ENCODE data around the gene PRKCE.

DNA sequence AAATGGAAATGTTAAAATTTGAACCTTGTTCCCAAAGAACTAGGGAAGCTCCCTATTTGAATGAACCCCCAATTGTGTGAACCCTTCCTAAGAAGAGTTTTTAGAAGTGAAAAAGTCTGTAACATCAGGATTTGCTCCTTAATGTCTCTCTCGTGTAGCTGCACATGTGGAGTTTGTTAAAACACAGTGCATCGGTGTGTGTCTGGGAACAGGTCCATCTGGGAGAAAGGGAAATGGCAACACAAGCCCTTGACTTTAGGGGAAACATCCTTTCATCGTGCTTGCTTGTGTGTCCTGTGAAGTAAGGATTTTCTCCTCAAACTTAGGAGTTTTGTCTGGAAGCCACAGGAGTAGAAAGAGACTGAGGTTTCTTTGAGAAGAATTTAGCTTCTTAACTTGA is 203.9 kb downstream of the PRKCE start:
- TF ChIP-seq, protein P1, sequence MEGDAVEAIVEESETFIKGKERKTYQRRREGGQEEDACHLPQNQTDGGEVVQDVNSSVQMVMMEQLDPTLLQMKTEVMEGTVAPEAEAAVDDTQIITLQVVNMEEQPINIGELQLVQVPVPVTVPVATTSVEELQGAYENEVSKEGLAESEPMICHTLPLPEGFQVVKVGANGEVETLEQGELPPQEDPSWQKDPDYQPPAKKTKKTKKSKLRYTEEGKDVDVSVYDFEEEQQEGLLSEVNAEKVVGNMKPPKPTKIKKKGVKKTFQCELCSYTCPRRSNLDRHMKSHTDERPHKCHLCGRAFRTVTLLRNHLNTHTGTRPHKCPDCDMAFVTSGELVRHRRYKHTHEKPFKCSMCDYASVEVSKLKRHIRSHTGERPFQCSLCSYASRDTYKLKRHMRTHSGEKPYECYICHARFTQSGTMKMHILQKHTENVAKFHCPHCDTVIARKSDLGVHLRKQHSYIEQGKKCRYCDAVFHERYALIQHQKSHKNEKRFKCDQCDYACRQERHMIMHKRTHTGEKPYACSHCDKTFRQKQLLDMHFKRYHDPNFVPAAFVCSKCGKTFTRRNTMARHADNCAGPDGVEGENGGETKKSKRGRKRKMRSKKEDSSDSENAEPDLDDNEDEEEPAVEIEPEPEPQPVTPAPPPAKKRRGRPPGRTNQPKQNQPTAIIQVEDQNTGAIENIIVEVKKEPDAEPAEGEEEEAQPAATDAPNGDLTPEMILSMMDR (IDR thresholded peaks at IDR 0.05) = no peak
- TF ChIP-seq POLR2A (IDR thresholded peaks at IDR 0.05) (no peak), POLR2AphosphoS5 (IDR thresholded peaks at IDR 0.05) (no peak)
